GM19351 (cell line): ENCODE measurements around the gene CPM.

Experiments used
- ATAC-seq: cut with Tn5 transposase; IDR thresholded peaks from one replicate; pipeline ENCODE4 v1.9.1; 2021; ENCODE audit warnings: mild to moderate bottlenecking, moderate library complexity; ENCODE audit not compliant: unreplicated experiment

CPM gene

GRCh38 chr12:68882251-68882964, 50.6 kb downstream of the CPM start:
- no peak for ATAC-seq

GRCh38 chr12:68880660-68881325, 52.2 kb downstream of the CPM start:
- no peak for ATAC-seq

GRCh38 chr12:68878846-68879245, 54.1 kb downstream of the CPM start:
- ATAC-seq: no peak

- no peak for ATAC-seq
Measured at GRCh38 chr12:68878283-68878682, 54.7 kb downstream of the CPM start.

GRCh38 chr12:68877583-68877982, 55.4 kb downstream of the CPM start:
- ATAC-seq: no peak

- ATAC-seq: no peak
Measured at GRCh38 chr12:68876461-68876860, 56.5 kb downstream of the CPM start.

GRCh38 chr12:68873316-68873715, 59.7 kb downstream of the CPM start:
- ATAC-seq: no peak

- peak; percentile 71 for ATAC-seq
Measured at GRCh38 chr12:68871921-68872320, 61.0 kb downstream of the CPM start.

GRCh38 chr12:68871396-68871795, 61.6 kb downstream of the CPM start:
- ATAC-seq: no peak

- no peak for ATAC-seq
Measured at GRCh38 chr12:68870443-68870842, 62.5 kb downstream of the CPM start.

GRCh38 chr12:68870011-68870410, 63.0 kb downstream of the CPM start:
- ATAC-seq: no peak

- no peak for ATAC-seq
Measured at GRCh38 chr12:68868043-68868790, 64.8 kb downstream of the CPM start.

GRCh38 chr12:68867606-68868005, 65.4 kb downstream of the CPM start:
- no peak for ATAC-seq

GRCh38 chr12:68866950-68867349, 66.0 kb downstream of the CPM start:
- no peak for ATAC-seq

GRCh38 chr12:68865399-68866164, 67.4 kb downstream of the CPM start:
- ATAC-seq: no peak

- ATAC-seq: no peak
Measured at GRCh38 chr12:68864604-68865003, 68.4 kb downstream of the CPM start.

GRCh38 chr12:68863886-68864454, 69.0 kb downstream of the CPM start:
- peak; percentile 71 for ATAC-seq

GRCh38 chr12:68863109-68863770, 69.7 kb downstream of the CPM start:
- ATAC-seq: no peak

GRCh38 chr12:68861890-68862289, 71.1 kb downstream of the CPM start:
- ATAC-seq: peak; percentile 72

GRCh38 chr12:68856510-68856909, 76.5 kb downstream of the CPM start:
- ATAC-seq: no peak
